ENCODE data around the gene SYTL4.

The SYTL4 gene

DNA sequence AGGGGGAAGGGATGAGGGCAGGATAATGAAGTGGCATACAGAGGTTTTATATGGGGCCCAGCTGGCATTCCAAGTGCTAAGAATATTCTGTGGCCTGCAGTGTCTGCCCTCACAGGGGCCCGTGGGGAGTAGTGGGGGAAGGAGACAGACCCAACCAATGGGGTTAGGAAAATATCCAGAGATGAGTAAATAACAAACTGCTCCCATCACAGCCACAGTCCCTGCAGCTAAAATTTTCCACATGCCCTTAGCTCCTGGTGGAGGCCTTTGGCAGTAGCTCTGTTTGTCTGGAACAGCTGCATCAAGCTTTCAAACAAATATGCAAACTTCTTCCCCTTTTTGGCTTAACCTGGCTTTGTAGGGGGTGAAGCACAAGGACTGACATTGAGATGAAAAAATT lies 84.8 kb downstream of the SYTL4 start:
- DNase-seq = no peak

DNA sequence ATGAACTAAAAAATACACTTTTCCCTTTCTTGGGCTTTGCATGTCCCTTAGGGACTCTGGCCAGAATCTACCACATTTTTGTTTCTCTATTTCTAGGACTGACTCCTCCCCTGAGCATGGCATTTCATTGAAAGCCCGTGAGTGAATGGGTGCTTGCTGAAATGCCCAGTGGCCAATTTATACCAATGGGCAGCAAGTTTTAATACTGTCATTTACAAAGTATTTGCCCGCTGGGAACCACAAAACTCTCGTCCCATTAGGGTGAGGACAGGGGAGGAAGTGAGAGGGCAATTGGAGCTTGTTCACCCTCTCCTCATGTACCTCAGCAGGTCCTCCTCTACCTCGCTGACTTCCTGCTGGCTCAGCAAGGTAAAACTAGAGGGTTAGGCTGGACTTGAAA lies 86.8 kb downstream of the SYTL4 start:
- DNase-seq = no peak

DNA sequence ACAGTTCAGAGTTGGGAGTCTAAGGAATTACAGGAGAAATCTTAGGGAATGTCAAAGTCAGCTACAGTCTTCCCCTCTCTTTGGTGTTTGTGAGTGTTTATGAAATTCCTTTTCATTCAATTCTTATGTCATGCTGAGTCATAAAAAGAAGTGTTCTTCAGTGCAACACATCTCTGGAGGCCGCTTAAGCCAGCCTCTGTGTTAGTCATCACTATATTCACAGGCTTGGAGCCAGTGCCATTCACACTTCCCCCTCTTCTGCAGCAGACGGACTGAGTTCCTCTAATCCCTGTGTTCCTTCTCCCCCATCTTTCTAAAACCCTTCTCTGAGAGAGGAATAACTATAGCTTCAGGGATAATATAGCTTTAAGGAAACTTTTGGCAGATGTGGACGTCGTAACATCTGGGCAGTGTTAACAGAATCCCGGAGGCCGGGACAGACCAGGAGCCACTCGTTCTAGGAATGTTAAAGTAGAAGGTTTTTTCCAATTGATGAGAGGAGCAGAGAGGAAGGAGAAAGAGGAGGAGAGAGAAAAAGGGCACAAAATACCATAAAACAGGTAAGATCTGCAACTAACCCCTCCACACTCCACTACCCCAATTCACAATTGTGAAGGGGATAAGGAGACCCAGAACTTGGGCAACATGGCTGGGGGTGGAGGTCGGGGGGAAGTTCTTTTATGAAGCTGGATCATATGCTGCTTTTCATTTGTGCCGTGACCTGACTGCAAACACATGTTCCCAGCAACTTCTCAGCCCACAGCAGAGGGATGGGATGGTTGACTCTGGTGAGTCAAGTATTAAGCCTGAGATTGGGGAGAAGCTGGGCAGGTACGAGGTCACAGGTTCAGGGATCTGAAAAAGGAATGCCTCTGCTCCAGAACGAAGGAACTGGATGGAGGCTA lies 87.7 kb downstream of the SYTL4 start, which contains the start of gene SRPX2:
Gene SRPX2 (plus strand): TSS at position 244 of the 905 bp plus-strand sequence. CDS start 2,124 bp downstream, outside the sequence.
- no peak for DNase-seq

DNA sequence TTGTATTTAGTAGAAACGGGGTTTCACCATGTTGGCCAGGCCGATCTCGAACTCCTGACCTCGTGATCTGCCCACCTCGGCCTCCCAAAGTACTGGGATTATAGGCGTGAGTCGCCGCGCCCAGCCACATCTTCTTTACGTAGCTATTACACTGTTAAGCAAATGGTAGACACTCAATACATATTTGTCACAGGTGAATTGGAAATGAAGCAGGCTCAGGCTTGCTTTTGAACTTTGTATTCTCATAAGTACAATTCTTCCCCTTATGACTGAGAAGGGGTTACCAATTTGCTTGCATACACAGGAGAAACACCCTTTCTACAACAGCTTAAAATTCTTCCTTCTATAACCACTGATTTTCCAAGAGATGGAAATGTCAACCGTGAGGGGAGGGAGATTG lies 88.7 kb downstream of the SYTL4 start:
- no peak for DNase-seq

DNA sequence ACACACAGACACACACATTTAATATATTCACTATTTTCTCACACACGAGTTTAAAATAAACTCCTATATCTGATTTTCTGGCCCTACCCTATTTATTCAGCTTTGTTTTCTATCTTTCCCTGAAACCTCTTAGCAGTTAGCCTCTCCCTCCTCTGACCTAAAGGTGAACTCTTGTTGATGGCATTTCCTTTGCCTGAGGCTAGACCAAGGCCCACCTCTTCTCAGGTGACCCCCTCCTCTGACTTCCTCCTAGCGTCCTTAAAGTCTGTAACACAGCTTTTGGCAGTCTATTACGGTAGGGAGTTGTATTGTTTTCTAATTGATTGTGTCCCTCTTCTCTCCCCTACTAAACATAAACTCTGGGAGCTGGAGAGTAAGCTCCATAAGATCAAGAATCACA lies 89.6 kb downstream of the SYTL4 start:
- DNase-seq = no peak

DNA sequence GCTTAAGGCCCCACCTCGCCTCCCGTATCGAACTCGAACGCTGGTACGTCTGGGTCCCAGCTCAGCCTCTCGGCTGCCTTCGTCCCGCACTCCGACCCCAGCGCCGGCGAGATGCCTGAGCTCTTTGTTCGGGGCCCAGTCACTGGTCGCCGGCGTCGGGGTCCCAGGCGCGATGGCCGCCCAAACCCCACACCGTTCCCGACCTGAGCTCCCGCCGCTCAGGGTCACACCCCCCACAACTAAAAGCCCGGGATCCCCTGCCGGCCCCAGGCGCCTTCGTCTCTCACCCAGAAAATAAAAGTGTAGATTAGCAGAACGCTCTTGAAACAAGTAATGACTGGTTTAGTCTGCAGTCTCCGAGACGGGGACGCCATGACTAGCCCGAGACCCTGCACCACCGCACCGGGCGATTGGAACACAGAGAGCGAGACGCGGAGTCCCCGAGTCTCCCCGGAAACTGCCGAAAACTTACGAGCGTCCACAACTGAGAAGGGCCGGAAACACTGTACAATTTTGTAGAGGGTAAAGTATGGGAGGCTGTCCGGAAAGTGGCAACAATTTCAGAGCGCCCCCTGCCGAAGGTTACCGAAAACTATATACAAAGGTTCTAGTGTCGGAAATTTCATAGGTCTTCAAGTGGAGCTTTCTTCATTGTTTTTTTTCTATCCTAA lies 95.5 kb downstream of the SYTL4 start, which contains the start of gene TSPAN6:
Gene TSPAN6 (minus strand): TSS at position 486 of the 671 bp plus-strand sequence. CDS start 112 bp downstream, at position 374.
- no peak for DNase-seq

DNA sequence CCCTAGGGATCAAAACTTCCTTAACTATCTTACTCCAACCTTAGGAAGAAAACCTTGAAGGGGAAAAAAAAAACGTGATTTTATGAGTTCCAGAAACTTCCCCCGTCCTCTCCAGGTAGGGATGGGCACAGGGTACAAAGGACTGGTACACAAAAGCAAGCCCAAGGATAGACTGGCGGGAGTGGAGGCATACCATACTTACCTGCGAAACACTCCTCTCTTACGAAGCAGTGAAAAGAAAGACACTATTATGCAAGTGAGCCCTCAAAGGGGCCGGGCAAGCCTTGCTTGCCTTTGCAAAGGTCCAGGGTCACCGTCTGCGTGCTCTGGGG lies 96.0 kb downstream of the SYTL4 start:
- DNase-seq = no peak

DNA sequence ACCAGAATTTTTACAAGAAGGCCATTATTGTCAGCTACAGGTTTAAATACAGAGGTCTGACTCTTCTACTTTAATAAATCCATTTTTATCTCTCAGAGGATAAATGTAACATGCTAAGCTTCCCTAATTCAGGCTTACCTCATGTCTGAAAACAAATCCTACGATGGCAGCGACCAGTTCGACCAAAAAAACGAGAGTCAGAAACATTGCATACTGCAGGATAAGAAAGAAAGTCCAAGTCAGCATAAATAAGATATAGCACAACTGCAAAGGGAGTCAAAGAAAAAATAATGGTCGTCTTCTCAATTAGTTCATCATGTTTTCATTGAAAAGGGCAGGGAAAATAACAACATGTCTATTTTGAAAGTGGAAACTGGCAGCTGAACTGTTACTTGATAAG lies 96.9 kb downstream of the SYTL4 start:
- DNase-seq = no peak

DNA sequence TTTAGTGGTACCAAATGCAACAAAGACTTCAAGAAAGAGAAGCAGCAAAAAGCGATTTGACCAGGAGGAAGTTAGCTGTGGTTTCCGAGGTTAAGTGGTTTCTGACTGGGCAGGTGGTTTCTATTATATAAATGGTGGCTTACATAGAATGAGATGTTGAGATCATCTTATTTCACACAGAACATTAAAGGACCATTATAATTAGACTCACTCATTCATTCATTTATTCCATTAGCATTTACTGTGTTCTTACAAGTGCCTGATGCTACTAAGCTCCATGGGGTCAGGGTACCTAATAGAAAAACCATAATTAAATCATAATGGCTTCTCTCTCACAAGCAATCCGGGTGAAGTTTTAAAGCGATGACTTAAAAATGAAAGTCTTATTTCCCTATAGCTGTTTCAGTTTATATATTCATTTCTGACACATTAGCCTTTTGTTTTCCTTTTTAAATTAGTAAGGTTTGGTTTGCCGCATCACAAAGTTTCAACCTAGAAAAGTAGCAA lies 105.9 kb downstream of the SYTL4 start:
- DNase-seq = no peak
